K562 (cell line): Measurements from ENCODE around the gene EML2. TPM values are rescaled to one million over a fixed set of nuclear protein-coding genes. Genes with fewer than 3 reads are reported as not detected.

Experiments
- CCNT2 ChIP-seq: IDR thresholded peaks from 2 replicates; pipeline ENCODE4 v1.6.1; 2011; ENCODE audit warnings: borderline replicate concordance, low read depth, mild to moderate bottlenecking, moderate library complexity, mixed read lengths, low read length; ENCODE audit not compliant: insufficient read length; ENCODE audit errors: extremely low read depth
- CTBP1 ChIP-seq: fragments of 450-650 bp; IDR thresholded peaks from 2 replicates; pipeline ENCODE4 v1.6.1; 2016; ENCODE audit warnings: borderline replicate concordance
- CTCFL ChIP-seq: IDR thresholded peaks from 2 replicates; pipeline ENCODE4 v1.6.1; 2011; ENCODE audit warnings: borderline replicate concordance, low read depth, mild to moderate bottlenecking, moderate library complexity, low read length; ENCODE audit not compliant: insufficient read depth, poor library complexity, severe bottlenecking
- KLF13 ChIP-seq: fragments of 450-650 bp; IDR thresholded peaks from 2 replicates; pipeline ENCODE4 v1.6.1; 2016; ENCODE audit warnings: missing genetic modification characterization, low read depth, mild to moderate bottlenecking, missing compliant biosample characterization, moderate library complexity, borderline replicate concordance
- MAZ ChIP-seq, 2 experiments: fragments of 450-650 bp in 1 of 2; sonication (generic) in 1 of 2; formaldehyde crosslinking; IDR thresholded peaks in 1 of 2; conservative IDR thresholded peaks in 1 of 2; 2 replicates each; pipeline versions ENCODE4 v1.4.0 to v1.5.0; 2020; ENCODE audit warnings: mild to moderate bottlenecking in 1 of 2, missing genetic modification reagents in 1 of 2
- NCOR1 ChIP-seq: fragments of 450-650 bp; IDR thresholded peaks from 2 replicates; pipeline ENCODE4 v1.6.1; 2016; ENCODE audit warnings: mild to moderate bottlenecking, moderate library complexity
- PREB ChIP-seq: sonication (generic); formaldehyde crosslinking; IDR thresholded peaks from 2 replicates; pipeline ENCODE4 v1.8.1; 2023; ENCODE audit warnings: mild to moderate bottlenecking, missing genetic modification reagents
- SMARCE1 ChIP-seq: fragments of 450-650 bp; IDR thresholded peaks from 2 replicates; pipeline ENCODE4 v1.7.1; 2016; ENCODE audit warnings: mild to moderate bottlenecking
- STAG1 ChIP-seq: sonication (generic); formaldehyde crosslinking; IDR thresholded peaks from 2 replicates; pipeline ENCODE4 v1.5.0; 2020; ENCODE audit warnings: missing genetic modification reagents, borderline replicate concordance
- XRCC5 ChIP-seq: fragments of 200-400 bp; formaldehyde crosslinking; IDR thresholded peaks from 2 replicates; pipeline ENCODE4 v1.6.1; 2017; ENCODE audit warnings: low read depth, mild to moderate bottlenecking, low read length
- ZNF197 ChIP-seq: fragments of 200-800 bp; sonication (Bioruptor generic); IDR thresholded peaks from 2 replicates; pipeline ENCODE4 v1.6.1; 2016; ENCODE audit warnings: low read depth, missing genetic modification characterization, missing compliant biosample characterization
- ZNF696 ChIP-seq: fragments of 250-450 bp; sonication (Bioruptor Pico); conservative IDR thresholded peaks from 2 replicates; pipeline ENCODE4 v1.4.0; 2020; ENCODE audit warnings: mild to moderate bottlenecking, moderate library complexity
- polyA plus RNA-seq, 8 experiments: library from polyadenylated mRNA; depleted of rRNA in 4 of 8; stranded (reverse) in 5 of 8; unstranded in 3 of 8; fragments of >200 nt; fragmentation: Nextera tagmentation in 2 of 8; fragmentation: Illumina TruSeq in 1 of 8; extraction: Ambion mirVana in 2 of 8; extraction: Trizol in 1 of 8; gene quantifications; 2 replicates each; pipeline versions ENCODE4 v1.2.1 to v1.2.3, GENCODE V29; 2011 to 2014; ENCODE audit warnings: inconsistent platforms in 1 of 8, missing spikeins in 1 of 8
- total RNA-seq, 7 experiments: library from RNA; depleted of rRNA in 6 of 7; stranded (reverse); fragments of >200 nt in 6 of 7; fragmentation: Illumina TruSeq in 2 of 7; extraction: Trizol in 2 of 7; gene quantifications; 2 replicates each; pipeline versions ENCODE4 v1.2.1 to v1.2.3, GENCODE V29; 2011 to 2021; ENCODE audit warnings: low replicate concordance in 1 of 7
- TF ChIP-seq, protein P1 (sequence below): fragments of 450-650 bp; IDR thresholded peaks from 2 replicates; pipeline ENCODE4 v1.6.1; 2016; ENCODE audit warnings: antibody characterized with exemption
- TF ChIP-seq, protein P2 (sequence below): conservative IDR thresholded peaks from 2 replicates; pipeline ENCODE4 v1.6.1; 2011; ENCODE audit warnings: low read depth, mild to moderate bottlenecking, low read length; ENCODE audit not compliant: control insufficient read depth
- TF ChIP-seq, protein P3 (sequence below): fragments of 250-450 bp; sonication (Bioruptor Pico); IDR thresholded peaks from 2 replicates; pipeline ENCODE4 v1.8.0; 2021; ENCODE audit warnings: moderate library complexity, mild to moderate bottlenecking, inconsistent platforms

The EML2 gene
- total and polyA plus RNA-seq, 9 of the 15 experiments (the other 6 are each of a cell fraction or from before 2014, with no cell fraction given), result 2.6 to 69.6 (median 24.8) TPM

DNA sequence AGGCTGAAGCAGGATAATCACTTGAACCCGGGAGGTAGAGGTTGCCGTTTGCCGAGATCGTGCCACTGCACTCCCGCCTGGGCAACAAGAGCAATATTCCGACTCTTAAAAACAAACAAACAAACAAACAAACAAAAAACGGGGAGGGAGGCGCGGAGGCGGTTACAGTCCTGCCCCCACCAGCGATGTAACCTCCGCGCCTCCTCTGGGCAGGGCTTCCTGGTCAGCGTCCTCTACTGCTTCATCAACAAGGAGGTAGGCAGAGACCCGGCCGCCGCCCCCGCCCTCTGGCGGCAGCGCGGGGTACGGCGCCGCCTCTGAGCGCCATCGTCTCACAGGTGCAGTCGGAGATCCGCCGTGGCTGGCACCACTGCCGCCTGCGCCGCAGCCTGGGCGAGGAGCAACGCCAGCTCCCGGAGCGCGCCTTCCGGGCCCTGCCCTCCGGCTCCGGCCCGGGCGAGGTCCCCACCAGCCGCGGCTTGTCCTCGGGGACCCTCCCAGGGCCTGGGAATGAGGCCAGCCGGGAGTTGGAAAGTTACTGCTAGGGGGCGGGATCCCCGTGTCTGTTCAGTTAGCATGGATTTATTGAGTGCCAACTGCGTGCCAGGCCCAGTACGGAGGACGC is 42.3 kb upstream of the EML2 start (continued):
- peak; percentile 48 to 78; a peak in 3 of 4 replicates for TF ChIP-seq MAZ (CRISPR knock-in tag; conservative IDR thresholded peaks at IDR 0.05 in 1 of 2, IDR thresholded peaks at IDR 0.05 in 1 of 2)
- TF ChIP-seq ZNF696 (CRISPR knock-in tag), result no peak
- TF ChIP-seq, protein P1, sequence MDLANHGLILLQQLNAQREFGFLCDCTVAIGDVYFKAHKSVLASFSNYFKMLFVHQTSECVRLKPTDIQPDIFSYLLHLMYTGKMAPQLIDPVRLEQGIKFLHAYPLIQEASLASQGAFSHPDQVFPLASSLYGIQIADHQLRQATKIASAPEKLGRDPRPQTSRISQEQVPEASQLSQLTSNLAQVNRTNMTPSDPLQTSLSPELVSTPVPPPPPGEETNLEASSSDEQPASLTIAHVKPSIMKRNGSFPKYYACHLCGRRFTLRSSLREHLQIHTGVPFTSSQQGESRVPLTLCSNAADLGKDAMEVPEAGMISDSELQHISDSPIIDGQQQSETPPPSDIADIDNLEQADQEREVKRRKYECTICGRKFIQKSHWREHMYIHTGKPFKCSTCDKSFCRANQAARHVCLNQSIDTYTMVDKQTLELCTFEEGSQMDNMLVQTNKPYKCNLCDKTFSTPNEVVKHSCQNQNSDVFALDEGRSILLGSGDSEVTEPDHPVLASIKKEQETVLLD, result peak; percentile 54; the same call in 1 of the 2 replicates
- TF ChIP-seq STAG1 (CRISPR knock-in tag), result peak; percentile 14; the same call in 1 of the 2 replicates
- no peak for TF ChIP-seq ZNF197 (CRISPR knock-in tag)
- no peak for TF ChIP-seq PREB (CRISPR knock-in tag)
- TF ChIP-seq NCOR1, result peak; percentile 46; the same call in 1 of the 2 replicates
- 0 out of 2 replicates have a peak, but pooled peaks have one; percentile 24 for TF ChIP-seq KLF13
- TF ChIP-seq, protein P2, sequence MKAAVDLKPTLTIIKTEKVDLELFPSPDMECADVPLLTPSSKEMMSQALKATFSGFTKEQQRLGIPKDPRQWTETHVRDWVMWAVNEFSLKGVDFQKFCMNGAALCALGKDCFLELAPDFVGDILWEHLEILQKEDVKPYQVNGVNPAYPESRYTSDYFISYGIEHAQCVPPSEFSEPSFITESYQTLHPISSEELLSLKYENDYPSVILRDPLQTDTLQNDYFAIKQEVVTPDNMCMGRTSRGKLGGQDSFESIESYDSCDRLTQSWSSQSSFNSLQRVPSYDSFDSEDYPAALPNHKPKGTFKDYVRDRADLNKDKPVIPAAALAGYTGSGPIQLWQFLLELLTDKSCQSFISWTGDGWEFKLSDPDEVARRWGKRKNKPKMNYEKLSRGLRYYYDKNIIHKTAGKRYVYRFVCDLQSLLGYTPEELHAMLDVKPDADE, result peak; percentile 67; the same call in 1 of the 2 replicates
- peak; percentile 73 for TF ChIP-seq CCNT2
- TF ChIP-seq XRCC5, result peak; percentile 53; the same call in 1 of the 2 replicates
- TF ChIP-seq, protein P3, sequence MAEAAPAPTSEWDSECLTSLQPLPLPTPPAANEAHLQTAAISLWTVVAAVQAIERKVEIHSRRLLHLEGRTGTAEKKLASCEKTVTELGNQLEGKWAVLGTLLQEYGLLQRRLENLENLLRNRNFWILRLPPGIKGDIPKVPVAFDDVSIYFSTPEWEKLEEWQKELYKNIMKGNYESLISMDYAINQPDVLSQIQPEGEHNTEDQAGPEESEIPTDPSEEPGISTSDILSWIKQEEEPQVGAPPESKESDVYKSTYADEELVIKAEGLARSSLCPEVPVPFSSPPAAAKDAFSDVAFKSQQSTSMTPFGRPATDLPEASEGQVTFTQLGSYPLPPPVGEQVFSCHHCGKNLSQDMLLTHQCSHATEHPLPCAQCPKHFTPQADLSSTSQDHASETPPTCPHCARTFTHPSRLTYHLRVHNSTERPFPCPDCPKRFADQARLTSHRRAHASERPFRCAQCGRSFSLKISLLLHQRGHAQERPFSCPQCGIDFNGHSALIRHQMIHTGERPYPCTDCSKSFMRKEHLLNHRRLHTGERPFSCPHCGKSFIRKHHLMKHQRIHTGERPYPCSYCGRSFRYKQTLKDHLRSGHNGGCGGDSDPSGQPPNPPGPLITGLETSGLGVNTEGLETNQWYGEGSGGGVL, result no peak
- TF ChIP-seq SMARCE1, result no peak
- peak; percentile 22 for TF ChIP-seq CTCFL
- TF ChIP-seq CTBP1, result peak; percentile 87
